RWPE2 (cell line): Measurements from ENCODE around the gene SLAMF1.

Experiments used
- ATAC-seq: fragments of 200-7000 bp; cut with Tn5 transposase; 3 replicates; pipeline ENCODE4 v1.9.1; 2021; ENCODE audit warnings: low read depth
- DNase-seq: peaks from one replicate; pipeline ENCODE4 v3.0.0-alpha.2; 2020; ENCODE audit warnings: low spot score
- H3K27ac ChIP-seq: fragments of 450-650 bp; 2 replicates; pipeline ENCODE4 v1.5.1; 2017; ENCODE audit warnings: mild to moderate bottlenecking; ENCODE audit not compliant: poor library complexity, severe bottlenecking
- H3K27me3 ChIP-seq: fragments of 250-450 bp; sonication (Bioruptor Pico); 2 replicates; pipeline ENCODE4 v1.5.1; 2021; ENCODE audit warnings: mild to moderate bottlenecking, moderate library complexity; ENCODE audit not compliant: insufficient read depth, poor library complexity, severe bottlenecking
- H3K36me3 ChIP-seq: fragments of 250-450 bp; sonication (Bioruptor Pico); 2 replicates; pipeline ENCODE4 v1.5.1; 2020; ENCODE audit warnings: low read depth, mild to moderate bottlenecking, moderate library complexity
- H3K4me1 ChIP-seq: fragments of 250-450 bp; sonication (Bioruptor Pico); 2 replicates; pipeline ENCODE4 v1.5.1; 2021; ENCODE audit warnings: mild to moderate bottlenecking, moderate library complexity; ENCODE audit not compliant: insufficient read depth, poor library complexity, severe bottlenecking
- H3K4me3 ChIP-seq: fragments of 250-450 bp; sonication (Bioruptor Pico); 2 replicates; pipeline ENCODE4 v1.5.1; 2021; ENCODE audit warnings: mild to moderate bottlenecking, moderate library complexity; ENCODE audit not compliant: severe bottlenecking
- H3K9me3 ChIP-seq: fragments of 250-450 bp; sonication (Bioruptor Pico); 2 replicates; pipeline ENCODE4 v1.5.1; 2021; ENCODE audit warnings: mild to moderate bottlenecking, moderate library complexity; ENCODE audit not compliant: severe bottlenecking
- TF ChIP-seq, protein P1 (sequence below): fragments of 450-650 bp; IDR thresholded peaks from one replicate; pipeline ENCODE4 v1.5.1; 2017; ENCODE audit warnings: mild to moderate bottlenecking, moderate library complexity; ENCODE audit not compliant: poor library complexity, severe bottlenecking

The SLAMF1 gene

DNA sequence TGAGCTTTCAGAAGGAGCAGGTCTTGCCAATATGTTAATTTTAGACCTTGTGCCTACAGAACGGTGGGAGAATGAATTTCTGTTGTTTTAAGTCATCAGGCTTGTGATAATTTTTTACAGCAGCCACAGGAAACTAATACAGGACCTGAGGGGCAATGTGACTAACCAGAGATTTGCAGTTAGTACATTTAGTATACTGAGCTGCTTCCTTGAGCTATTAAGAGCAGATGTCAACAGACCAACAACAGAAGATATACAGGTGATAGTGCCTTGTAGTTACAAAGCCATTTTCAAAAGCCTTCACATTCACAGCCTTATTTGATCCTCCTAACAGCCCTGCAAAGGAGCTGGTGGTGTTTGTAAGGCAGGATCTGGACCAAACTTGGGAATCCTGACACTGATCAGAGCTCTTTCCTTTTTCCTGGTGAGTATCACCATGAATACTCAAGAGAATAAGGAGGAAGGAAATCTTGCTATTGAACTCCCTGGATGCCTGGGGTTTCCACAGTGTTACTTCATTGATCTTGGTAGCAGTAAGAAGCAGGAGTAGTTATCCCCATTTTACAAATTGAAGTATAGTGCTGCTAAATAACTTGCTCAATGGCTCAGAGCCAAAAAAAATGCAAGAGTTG lies 4.7 kb upstream of the SLAMF1 start:
- Histone ChIP-seq H3K4me1 (no peaks in the 10 kb centered on the region), H3K27me3 (no peaks in the 10 kb centered on the region), H3K4me3 (no peak overlapping the region), H3K27ac (no peak overlapping the region), H3K36me3 (no peaks in the 10 kb centered on the region), H3K9me3 (no peaks in the 10 kb centered on the region)
- TF ChIP-seq, protein P1, sequence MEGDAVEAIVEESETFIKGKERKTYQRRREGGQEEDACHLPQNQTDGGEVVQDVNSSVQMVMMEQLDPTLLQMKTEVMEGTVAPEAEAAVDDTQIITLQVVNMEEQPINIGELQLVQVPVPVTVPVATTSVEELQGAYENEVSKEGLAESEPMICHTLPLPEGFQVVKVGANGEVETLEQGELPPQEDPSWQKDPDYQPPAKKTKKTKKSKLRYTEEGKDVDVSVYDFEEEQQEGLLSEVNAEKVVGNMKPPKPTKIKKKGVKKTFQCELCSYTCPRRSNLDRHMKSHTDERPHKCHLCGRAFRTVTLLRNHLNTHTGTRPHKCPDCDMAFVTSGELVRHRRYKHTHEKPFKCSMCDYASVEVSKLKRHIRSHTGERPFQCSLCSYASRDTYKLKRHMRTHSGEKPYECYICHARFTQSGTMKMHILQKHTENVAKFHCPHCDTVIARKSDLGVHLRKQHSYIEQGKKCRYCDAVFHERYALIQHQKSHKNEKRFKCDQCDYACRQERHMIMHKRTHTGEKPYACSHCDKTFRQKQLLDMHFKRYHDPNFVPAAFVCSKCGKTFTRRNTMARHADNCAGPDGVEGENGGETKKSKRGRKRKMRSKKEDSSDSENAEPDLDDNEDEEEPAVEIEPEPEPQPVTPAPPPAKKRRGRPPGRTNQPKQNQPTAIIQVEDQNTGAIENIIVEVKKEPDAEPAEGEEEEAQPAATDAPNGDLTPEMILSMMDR: no peak
- ATAC-seq: no peak
- DNase-seq: no peak

DNA sequence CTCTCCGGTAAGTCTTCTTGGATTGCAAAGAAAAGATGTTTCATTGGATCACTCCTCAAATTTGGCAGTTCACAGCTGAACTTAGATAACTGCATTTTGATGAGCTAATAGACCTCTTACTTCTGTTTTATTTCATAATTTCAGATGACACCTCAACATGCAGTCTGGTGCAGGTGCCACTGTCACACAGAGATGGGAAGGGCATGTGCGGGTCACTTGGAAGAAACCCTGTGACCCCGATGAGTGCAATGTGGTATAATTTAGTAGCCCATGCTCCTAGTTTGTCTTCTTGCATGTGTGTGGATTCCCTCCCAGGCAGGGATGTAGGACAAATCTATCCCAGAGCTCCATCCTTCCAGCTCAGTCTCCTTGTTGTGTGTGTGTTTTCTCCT lies 481 bp upstream of the SLAMF1 start:
- Histone ChIP-seq H3K4me3 (no peak overlapping the region), H3K27me3 (no peaks in the 10 kb centered on the region), H3K4me1 (no peaks in the 10 kb centered on the region), H3K27ac (no peak overlapping the region), H3K36me3 (no peaks in the 10 kb centered on the region), H3K9me3 (no peaks in the 10 kb centered on the region)
- ATAC-seq (no peak), DNase-seq (no peak)
- TF ChIP-seq, protein P1: no peak

DNA sequence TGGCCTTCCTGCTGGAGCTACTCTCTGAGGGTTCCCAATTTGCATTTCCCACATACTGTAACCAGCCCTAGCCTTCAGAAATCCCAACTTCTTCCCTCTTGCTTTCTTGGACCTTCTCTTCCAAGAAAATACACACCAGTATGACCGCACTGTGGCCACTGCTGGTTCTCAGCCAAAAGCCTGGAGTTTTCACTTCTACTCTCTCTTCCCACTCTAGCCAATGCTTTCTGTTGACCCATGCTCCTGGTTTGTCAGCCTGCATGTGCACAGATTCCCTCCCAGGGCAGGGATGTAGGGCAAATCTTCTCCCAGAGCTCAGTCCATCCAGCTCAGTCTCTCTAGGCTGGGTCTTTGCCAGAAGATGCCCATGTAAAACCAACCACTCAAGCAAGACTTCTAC lies 664 bp downstream of the SLAMF1 start:
- H3K9me3 ChIP-seq: no peaks in the 10 kb centered on the region
- no peaks in the 10 kb centered on the region for H3K4me1 ChIP-seq
- no peaks in the 10 kb centered on the region for H3K27me3 ChIP-seq
- H3K27ac ChIP-seq: no peak overlapping the region
- TF ChIP-seq, protein P1: no peak
- DNase-seq (no peak), ATAC-seq (no peak)
- H3K36me3 ChIP-seq: no peaks in the 10 kb centered on the region
- no peak overlapping the region for H3K4me3 ChIP-seq

DNA sequence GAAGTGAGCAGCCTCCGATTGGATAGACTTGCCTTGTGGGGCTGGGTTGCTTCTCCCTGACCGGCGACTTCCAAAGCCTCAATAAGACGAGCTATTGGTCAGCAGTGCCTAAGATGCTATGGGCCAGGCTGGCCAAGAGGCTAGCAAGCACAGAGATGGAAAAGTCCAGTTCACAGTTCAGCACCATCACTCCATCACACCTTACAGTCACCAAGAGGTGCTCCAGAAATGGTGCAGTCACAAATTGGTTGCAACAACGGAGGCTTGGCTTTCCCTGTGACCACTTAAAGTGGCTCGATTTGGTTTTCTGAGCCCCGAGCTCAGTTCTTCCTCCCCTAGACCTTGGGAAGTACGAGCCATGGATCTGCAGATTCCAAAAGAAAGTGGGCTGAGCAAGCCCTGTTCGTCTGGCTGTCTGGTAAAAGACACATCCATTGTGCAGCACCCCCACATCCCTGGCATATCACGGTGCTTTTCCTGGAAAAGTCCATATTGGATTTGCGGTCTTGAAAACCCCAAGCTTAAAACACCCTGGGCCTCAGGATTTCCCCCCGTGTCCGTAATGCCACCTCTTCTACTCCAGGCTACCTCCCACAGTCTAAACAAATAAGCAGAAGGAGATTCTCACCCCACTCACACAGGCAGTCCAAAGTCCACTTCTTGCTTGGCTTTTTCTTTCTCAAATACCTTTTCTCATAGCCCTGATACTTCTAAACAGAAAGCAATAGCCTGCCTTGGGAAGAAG lies 1.3 kb downstream of the SLAMF1 start:
- no peaks in the 10 kb centered on the region for H3K9me3 ChIP-seq
- H3K4me3 ChIP-seq: no peak overlapping the region
- TF ChIP-seq, protein P1: no peak
- H3K36me3 ChIP-seq: no peaks in the 10 kb centered on the region
- ATAC-seq (no peak), DNase-seq (no peak)
- H3K4me1 ChIP-seq: no peaks in the 10 kb centered on the region
- no peak overlapping the region for H3K27ac ChIP-seq
- H3K27me3 ChIP-seq: no peaks in the 10 kb centered on the region

DNA sequence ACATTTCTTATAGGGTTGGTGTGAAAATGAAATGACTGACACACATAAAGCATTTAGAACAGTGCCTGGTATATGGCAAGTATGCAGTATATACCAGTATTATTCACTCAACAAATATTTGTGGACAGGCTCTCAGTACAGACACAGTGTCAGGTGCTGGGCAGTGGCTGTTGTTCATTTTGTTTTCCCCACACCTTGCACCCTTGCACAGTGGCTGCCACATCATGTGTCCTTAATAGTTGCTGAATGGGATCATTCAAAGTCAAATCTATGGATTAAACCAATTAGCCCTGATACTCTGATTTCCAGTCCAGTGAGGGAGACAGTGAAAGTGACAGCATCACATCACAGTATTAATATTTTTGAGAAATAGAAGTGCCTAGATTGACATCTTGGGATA lies 2.4 kb downstream of the SLAMF1 start:
- TF ChIP-seq, protein P1: no peak
- ATAC-seq (no peak), DNase-seq (no peak)
- Histone ChIP-seq H3K9me3 (no peaks in the 10 kb centered on the region), H3K4me3 (no peak overlapping the region), H3K36me3 (no peaks in the 10 kb centered on the region), H3K27me3 (no peaks in the 10 kb centered on the region), H3K4me1 (no peaks in the 10 kb centered on the region), H3K27ac (no peak overlapping the region)
